ENCODE measurements around the gene KRTAP10-12.
A peak's percentile ranks its signal among the peaks of the same experiment; 100 is the strongest.

KRTAP10-12 gene

GRCh38 chr21:44700101-44701022 lies 3.4 kb downstream of the KRTAP10-12 start:
- no peak for DNase-seq

DNA sequence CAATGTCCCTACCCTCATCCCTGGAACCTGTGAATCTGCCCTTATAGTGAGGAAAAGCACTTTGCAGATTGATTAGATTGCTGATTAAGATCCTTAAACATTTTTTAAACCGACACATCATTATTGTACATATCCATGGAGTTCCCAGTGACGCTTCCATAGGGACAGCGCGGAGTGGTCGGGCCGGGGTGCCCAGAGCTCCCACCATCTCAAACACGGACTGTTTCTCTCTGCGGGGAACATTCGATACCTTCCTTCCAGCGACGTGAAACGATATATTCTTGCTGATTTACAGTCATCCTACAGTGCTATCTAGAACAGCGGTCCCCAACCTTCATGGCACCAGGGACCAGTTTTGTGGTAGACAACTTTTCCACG lies 4.0 kb downstream of the KRTAP10-12 start:
- no peak for DNase-seq

DNA sequence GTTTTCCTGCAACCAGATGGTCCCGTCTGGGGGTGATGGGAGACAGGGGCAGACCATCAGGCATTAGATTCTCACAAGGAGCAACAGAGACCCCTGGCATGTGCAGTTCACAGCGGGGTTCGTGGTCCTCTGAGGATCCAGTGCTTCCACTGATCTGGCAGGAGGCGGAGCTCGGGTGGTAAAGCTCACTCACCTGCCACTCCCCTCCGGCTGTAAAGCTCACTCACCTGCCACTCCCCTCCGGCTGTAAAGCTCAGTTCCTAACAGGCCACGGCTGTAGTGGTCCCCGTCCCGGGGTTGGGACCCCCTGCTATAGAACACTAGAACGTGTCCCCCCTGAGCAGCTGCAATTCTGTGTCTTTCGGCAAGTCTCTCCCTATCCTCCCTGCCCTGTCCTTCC lies 4.6 kb downstream of the KRTAP10-12 start:
- no peak for DNase-seq

- no peak for DNase-seq
Observed at GRCh38 chr21:44702111-44702972, 5.4 kb downstream of the KRTAP10-12 start.

DNA sequence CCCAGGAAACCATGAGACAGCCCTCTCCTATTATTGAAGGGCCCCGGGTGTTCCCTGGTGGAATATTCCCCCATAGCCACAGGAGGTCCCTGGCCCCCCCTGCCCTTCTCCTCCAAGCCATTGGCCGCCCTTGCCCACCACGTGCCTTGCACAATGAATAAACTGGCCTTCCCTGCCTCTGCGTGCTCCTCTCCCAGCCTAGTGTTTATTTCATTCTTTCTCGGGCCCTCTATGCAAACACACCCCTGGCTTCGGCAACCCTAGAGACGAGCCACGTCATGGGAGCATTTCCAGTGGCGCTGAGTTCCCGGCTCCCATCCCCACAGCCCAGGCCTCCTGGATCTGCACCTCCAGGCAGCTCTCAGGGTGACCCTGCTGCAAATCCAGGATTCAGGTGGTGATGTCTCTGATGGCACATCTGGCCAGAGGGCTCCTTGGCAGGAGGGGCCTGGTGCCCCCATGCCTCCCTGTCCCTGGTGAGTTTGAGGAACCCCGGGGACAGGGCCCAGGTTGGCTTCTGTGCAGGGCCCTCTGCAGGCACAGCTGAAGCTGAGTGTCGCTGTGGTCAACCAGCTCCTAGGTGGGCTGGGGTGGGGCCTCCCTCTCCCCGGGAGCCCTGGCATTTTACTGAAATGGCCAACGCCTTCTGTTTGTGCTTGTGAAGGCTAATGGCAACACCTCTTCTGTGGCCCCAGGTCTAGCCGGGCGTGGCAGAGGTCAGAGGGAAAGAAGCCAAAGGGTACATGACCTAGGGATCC lies 6.2 kb downstream of the KRTAP10-12 start:
- DNase-seq, result no peak

GRCh38 chr21:44703731-44704635 lies 7.0 kb downstream of the KRTAP10-12 start:
- DNase-seq, result no peak

DNA sequence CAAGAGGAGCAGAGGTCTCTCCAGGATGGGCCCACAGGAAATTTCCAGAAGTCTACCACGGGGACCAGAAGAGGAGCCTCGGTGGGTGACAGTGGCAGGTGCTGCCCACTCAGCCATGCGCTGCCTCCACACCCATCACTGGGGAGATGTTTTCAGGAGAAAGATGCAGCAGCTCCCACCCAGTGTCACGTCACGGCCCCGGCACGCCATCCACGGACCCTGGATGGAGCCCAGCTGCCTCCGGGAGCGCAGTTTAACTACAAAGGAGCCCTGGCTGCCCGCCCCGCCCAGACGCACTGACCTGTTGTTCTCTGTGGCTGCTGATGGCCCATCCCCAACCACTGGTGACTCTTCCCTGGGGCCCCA lies 7.6 kb downstream of the KRTAP10-12 start:
- no peak for DNase-seq

- DNase-seq, result no peak
Observed at GRCh38 chr21:44706026-44706705, 9.2 kb downstream of the KRTAP10-12 start.

- DNase-seq, result no peak
Observed at GRCh38 chr21:44706706-44707581, 10.0 kb downstream of the KRTAP10-12 start.

GRCh38 chr21:44708213-44708865 lies 11.4 kb downstream of the KRTAP10-12 start:
- no peak for DNase-seq

DNA sequence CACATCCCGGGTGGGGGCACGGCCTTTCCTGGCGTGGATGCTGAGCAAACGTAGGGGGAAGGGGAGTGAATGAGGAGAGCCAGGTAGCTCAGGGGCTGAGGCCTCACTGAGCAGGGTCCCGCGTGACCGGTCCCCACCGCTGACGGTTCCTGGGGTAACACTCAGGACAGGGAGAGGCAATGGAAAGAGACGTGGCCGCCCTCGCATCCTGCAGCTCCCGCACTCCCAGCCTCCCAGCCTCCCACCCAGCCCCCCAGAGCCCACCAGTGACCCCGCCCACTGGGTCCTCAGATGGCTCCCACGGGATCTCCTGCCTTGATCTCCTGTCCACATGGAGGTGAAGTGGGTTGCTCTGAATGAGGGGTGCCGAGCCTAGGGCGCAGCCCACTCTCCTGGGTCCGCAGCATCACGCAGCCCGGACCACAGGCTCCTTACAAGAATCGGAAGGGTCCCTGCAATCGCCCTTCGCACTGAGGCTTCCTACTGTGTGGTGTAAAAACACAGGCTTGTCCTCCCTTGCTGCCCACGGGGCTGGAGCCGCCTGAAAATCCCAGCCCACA lies 12.0 kb downstream of the KRTAP10-12 start:
- no peak for DNase-seq

DNA sequence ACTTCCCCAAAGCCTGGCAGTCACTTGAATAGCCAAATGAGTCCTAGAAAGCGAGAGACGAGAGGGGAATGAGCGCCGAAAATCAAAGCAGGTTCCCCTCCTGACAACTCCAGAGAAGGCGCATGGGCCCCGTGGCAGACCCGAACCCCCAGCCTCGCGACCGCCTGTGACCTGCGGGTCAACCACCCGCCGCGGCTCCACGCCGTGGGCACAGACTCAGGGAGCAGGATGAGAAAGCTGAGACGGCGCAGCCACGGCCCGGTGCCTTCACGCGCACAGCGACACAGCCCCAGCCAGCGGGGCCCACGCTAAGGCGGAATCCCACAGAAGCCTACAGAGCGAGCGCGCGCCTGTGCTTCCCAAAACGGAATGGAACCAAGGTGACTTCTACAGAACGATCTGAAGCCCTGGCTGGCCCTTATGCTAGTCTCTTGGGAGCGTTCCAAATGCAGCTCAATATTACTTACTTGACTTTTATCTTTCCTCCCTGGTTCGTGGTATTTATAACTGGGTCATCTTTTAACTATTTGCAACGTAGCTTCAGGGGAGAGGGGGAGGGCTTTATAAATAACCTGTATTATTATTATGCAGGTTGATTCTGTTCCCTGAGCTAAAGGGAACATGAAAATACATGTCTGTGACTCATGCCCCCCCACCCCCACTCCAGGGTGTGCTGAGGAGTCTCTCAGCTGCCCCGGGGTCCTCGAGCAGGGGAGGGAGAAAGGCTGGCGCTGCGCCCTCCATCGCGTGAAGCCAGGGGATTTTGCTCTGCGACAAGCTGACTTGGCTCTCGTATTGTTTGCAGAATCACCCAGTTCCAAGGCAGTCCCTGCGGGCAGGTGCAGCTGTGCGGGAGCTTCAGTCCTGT lies 12.7 kb downstream of the KRTAP10-12 start:
- peak; percentile 20 to 39 for DNase-seq

DNA sequence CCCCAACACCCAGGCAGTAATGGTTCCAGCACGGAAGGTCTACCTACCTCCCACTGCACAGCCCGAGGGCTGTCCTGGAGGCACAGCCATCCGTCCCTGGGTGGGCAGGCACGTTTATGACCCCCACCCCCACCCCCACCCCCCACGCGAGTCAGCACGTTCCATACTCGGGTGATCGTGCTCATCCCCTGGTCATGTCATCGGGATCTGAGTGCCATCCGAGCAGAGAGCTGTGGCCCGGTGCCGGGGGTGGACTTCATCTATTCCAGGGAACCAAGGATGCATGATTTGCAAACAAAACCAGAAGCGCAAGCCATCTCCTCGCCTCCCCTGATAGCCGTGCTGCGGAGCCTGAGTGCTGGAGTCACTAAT lies 13.3 kb downstream of the KRTAP10-12 start:
- DNase-seq, result no peak

- DNase-seq, result no peak
Observed at GRCh38 chr21:44710756-44711326, 13.9 kb downstream of the KRTAP10-12 start.

DNA sequence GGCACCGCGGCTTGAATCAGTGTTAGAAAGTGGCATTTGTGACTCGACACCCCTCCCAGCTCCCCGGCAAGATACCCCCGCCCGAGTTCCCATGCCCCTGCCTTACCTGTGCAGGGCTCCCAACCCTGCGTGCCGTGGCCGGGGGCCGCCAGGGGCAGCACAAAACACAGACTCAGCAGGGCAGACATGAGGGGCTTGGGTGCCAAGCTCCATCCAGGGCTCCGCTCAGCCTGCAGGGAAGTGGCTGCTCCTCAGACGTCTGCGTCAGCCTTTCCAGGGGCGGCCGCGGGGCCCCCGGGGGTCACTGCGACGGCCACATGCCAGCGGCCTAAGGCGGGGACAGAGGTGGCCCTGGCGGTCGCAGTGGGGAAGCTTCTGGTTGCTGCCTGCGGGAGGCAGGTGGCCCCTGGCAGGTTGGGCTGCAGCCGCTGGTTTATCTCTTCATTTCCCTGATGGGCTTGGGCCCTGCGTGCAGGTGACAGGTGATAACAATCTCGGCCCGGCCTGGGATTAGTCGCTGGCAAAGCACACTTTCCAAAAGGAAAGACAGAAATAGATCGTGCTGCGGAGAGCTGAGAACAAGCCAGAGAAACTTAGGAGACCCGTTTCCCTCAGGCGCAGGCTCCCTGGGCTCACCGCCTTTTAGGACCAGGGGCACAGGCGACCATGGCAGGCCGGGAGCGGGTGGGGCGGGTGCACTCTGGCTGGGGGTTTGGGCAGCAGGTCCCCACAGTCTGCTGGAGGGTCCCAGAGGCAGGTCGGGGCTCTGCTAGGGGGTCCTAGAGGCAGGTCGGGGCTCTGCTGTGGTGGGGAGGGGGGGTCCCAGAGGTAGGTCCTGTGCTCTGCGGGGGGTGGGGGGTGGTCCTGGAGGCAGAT lies 14.6 kb downstream of the KRTAP10-12 start, which contains the start of gene TSPEAR:
Gene TSPEAR (minus strand): TSS at position 246 of the 876 bp plus-strand sequence. CDS start 58 bp downstream, at position 188.
- no peak for DNase-seq

- no peak for DNase-seq
Observed at GRCh38 chr21:44712203-44713028, 15.4 kb downstream of the KRTAP10-12 start.
